Measurements from ENCODE around the gene PPP4R3A.
"Not testable (repeated sequence)": the region's sequence is repeated elsewhere in the genome, so short reads cannot be mapped to it uniquely, and the experiment has no call there.

Gene PPP4R3A

GRCh38 chr14:91510171-91511042, at the start of gene PPP4R3A:
Gene PPP4R3A (minus strand): TSS chr14:91510310. CDS start chr14:91509647, 663 bp downstream.
- DNase-seq: peak; percentile 97

GRCh38 chr14:91555531-91555930, 45.4 kb upstream of the PPP4R3A start:
- DNase-seq: no peak

GRCh38 chr14:91554535-91555332, 44.6 kb upstream of the PPP4R3A start:
- no peak for DNase-seq

- no peak for DNase-seq
Measured at GRCh38 chr14:91548108-91548507, 38.0 kb upstream of the PPP4R3A start.

- no peak for DNase-seq
Measured at GRCh38 chr14:91545946-91546716, 36.0 kb upstream of the PPP4R3A start.

GRCh38 chr14:91545204-91545603, 35.1 kb upstream of the PPP4R3A start:
- DNase-seq: no peak

GRCh38 chr14:91536327-91536726, 26.2 kb upstream of the PPP4R3A start:
- DNase-seq: no peak

GRCh38 chr14:91534059-91534458, 23.9 kb upstream of the PPP4R3A start:
- not testable (repeated sequence) for DNase-seq

- DNase-seq: no peak
Measured at GRCh38 chr14:91533623-91534022, 23.5 kb upstream of the PPP4R3A start.

GRCh38 chr14:91523972-91524371, 13.9 kb upstream of the PPP4R3A start:
- no peak for DNase-seq

- no peak for DNase-seq
Measured at GRCh38 chr14:91521061-91521640, 11.0 kb upstream of the PPP4R3A start.

- DNase-seq: no peak
Measured at GRCh38 chr14:91520138-91520537, 10.0 kb upstream of the PPP4R3A start.

- DNase-seq: no peak
Measured at GRCh38 chr14:91519239-91520036, 9.3 kb upstream of the PPP4R3A start.

GRCh38 chr14:91516663-91517388, 6.7 kb upstream of the PPP4R3A start:
- DNase-seq: no peak

- DNase-seq: no peak
Measured at GRCh38 chr14:91515979-91516378, 5.9 kb upstream of the PPP4R3A start.

- DNase-seq: no peak
Measured at GRCh38 chr14:91511043-91511383, 903 bp upstream of the PPP4R3A start.

GRCh38 chr14:91509878-91510170, 286 bp downstream of the PPP4R3A start:
- no peak for DNase-seq

GRCh38 chr14:91509083-91509877, 830 bp downstream of the PPP4R3A start:
- peak; percentile 52 for DNase-seq

- no peak for DNase-seq
Measured at GRCh38 chr14:91508105-91508504, 2.0 kb downstream of the PPP4R3A start.

- no peak for DNase-seq
Measured at GRCh38 chr14:91506226-91506625, 3.9 kb downstream of the PPP4R3A start.
